IMR-90 (cell line): ENCODE data around the gene PCCA. TPM values are rescaled to one million over a fixed set of nuclear protein-coding genes. Genes with fewer than 3 reads are reported as not detected.

Experiments used
- ATAC-seq: fragments of 200-7000 bp; cut with Tn5 transposase; 2 replicates; pipeline ENCODE4 v1.9.1; 2020; ENCODE audit warnings: low read depth, mild to moderate bottlenecking, moderate library complexity
- BruUV-seq: library from RNA; stranded (reverse); fragments of 400-500 nt; replicated peaks from 2 replicates; lab custom pipeline; 2021; lab: Mats Ljungman, UMichigan
- CTCF ChIA-PET: fragments of 300-600 bp; formaldehyde crosslinking; extraction: SDS; loops from one replicate; lab custom pipeline; 2021; ENCODE audit warnings: antibody characterized with exemption; lab: Yijun Ruan, JAX
- POLR2A ChIA-PET: fragments of 300-600 bp; sonication (Branson Sonifier 250); formaldehyde crosslinking; loops from one replicate; lab custom pipeline; 2022; ENCODE audit warnings: antibody characterized with exemption; ENCODE audit not compliant: unreplicated experiment; lab: Charles Lee
- DNase-seq: peaks from one replicate; pipeline ENCODE4 v3.0.0; 2013
- H2AFZ ChIP-seq: replicated peaks from 2 replicates; pipeline ENCODE3; 2013; ENCODE audit warnings: low read length, mild to moderate bottlenecking; ENCODE audit not compliant: poor library complexity
- H2AK5ac ChIP-seq: 2 replicates; pipeline ENCODE4 v1.6.1; 2013; ENCODE audit warnings: low read depth, low read length, inconsistent platforms
- H2AK9ac ChIP-seq: replicated peaks from 2 replicates; pipeline ENCODE3; 2013; ENCODE audit warnings: mild to moderate bottlenecking, low read depth, low read length, moderate library complexity; ENCODE audit not compliant: poor library complexity
- H2BK120ac ChIP-seq: 2 replicates; pipeline ENCODE4 v1.6.1; 2013; ENCODE audit warnings: low read depth, low read length, inconsistent platforms
- H2BK15ac ChIP-seq: 3 replicates; pipeline ENCODE4 v1.6.1; 2013; ENCODE audit warnings: low read depth, low read length, inconsistent platforms
- H2BK20ac ChIP-seq: 2 replicates; pipeline ENCODE4 v1.6.1; 2013; ENCODE audit warnings: low read depth, mild to moderate bottlenecking, inconsistent platforms, low read length, moderate library complexity
- H2BK5ac ChIP-seq: 2 replicates; pipeline ENCODE4 v1.6.1; 2013; ENCODE audit warnings: mild to moderate bottlenecking, low read depth, low read length, inconsistent platforms; ENCODE audit not compliant: poor library complexity, severe bottlenecking
- H3K14ac ChIP-seq: replicated peaks from 2 replicates; pipeline ENCODE4 v1.6.1; 2013; ENCODE audit warnings: low read depth, low read length, inconsistent platforms
- H3K18ac ChIP-seq: 2 replicates; pipeline ENCODE4 v1.6.1; 2013; ENCODE audit warnings: low read depth, low read length, control low read depth
- H3K23ac ChIP-seq: 2 replicates; pipeline ENCODE4 v1.6.1; 2013; ENCODE audit warnings: low read depth, low read length, inconsistent platforms
- H3K27ac ChIP-seq: 2 replicates; pipeline ENCODE4 v1.5.1; 2013; ENCODE audit warnings: mild to moderate bottlenecking, control low read depth, low read length; ENCODE audit not compliant: insufficient read depth
- H3K27me3 ChIP-seq: 2 replicates; pipeline ENCODE4 v1.6.1; 2013; ENCODE audit warnings: low read length; ENCODE audit not compliant: control insufficient read depth, insufficient read depth
- H3K36me3 ChIP-seq: 2 replicates; pipeline ENCODE4 v1.6.1; 2013; ENCODE audit warnings: low read length, mixed read lengths; ENCODE audit not compliant: control insufficient read depth, insufficient read depth
- H3K4ac ChIP-seq: 2 replicates; pipeline ENCODE4 v1.6.1; 2013; ENCODE audit warnings: low read depth, low read length, inconsistent platforms
- H3K4me1 ChIP-seq: 2 replicates; pipeline ENCODE4 v1.6.1; 2013; ENCODE audit warnings: low read length, mixed read lengths; ENCODE audit not compliant: control insufficient read depth, insufficient read depth
- H3K4me2 ChIP-seq: 2 replicates; pipeline ENCODE4 v1.6.1; 2013; ENCODE audit warnings: low read depth, mild to moderate bottlenecking, control low read depth, low read length, moderate library complexity
- H3K4me3 ChIP-seq: 2 replicates; pipeline ENCODE4 v1.5.1; 2013; ENCODE audit warnings: low read depth, mild to moderate bottlenecking, control low read depth, low read length, moderate library complexity; ENCODE audit not compliant: insufficient read depth
- H3K56ac ChIP-seq: 2 replicates; pipeline ENCODE4 v1.6.1; 2013; ENCODE audit warnings: low read length, inconsistent platforms; ENCODE audit not compliant: insufficient read depth; ENCODE audit errors: extremely low read depth
- H3K79me1 ChIP-seq, 2 experiments: 2 replicates each; pipeline ENCODE4 v1.6.1; 2013; ENCODE audit warnings: low read length in 2 of 2, inconsistent platforms in 1 of 2, low read depth in 1 of 2
- H3K9ac ChIP-seq: 2 replicates; pipeline ENCODE4 v1.6.1; 2013; ENCODE audit warnings: low read depth, low read length, control low read depth
- H3K9me1 ChIP-seq: 2 replicates; pipeline ENCODE4 v1.6.1; 2013; ENCODE audit warnings: low read length, inconsistent platforms; ENCODE audit not compliant: insufficient read depth
- H3K9me3 ChIP-seq: 2 replicates; pipeline ENCODE4 v1.6.1; 2013; ENCODE audit warnings: low read length; ENCODE audit not compliant: control insufficient read depth, insufficient read depth
- H4K20me1 ChIP-seq: 2 replicates; pipeline ENCODE4 v1.6.1; 2013; ENCODE audit warnings: low read length, inconsistent platforms; ENCODE audit not compliant: insufficient read depth
- H4K5ac ChIP-seq: 2 replicates; pipeline ENCODE4 v1.6.1; 2013; ENCODE audit warnings: mild to moderate bottlenecking, low read depth, low read length, control low read depth
- H4K8ac ChIP-seq, 2 experiments: 2 replicates each; pipeline ENCODE4 v1.6.1; 2013; ENCODE audit warnings: low read depth in 2 of 2, low read length in 2 of 2, control low read depth in 1 of 2, inconsistent platforms in 1 of 2
- H4K91ac ChIP-seq: 2 replicates; pipeline ENCODE4 v1.6.1; 2013; ENCODE audit warnings: low read depth, low read length, inconsistent platforms; ENCODE audit not compliant: insufficient read depth
- BHLHE40 ChIP-seq: fragments of 150-350 bp; IDR thresholded peaks from 2 replicates; pipeline ENCODE4 v1.6.1; 2016; ENCODE audit warnings: mild to moderate bottlenecking, low read depth, low read length
- CEBPB ChIP-seq: IDR thresholded peaks from 2 replicates; pipeline ENCODE4 v1.6.1; 2012; ENCODE audit warnings: low read depth, low read length, improper control_type of control experiment
- CHD1 ChIP-seq: IDR thresholded peaks from 2 replicates; pipeline ENCODE4 v1.6.1; 2012; ENCODE audit warnings: low read depth, low read length, improper control_type of control experiment
- FOS ChIP-seq: fragments of 150-350 bp; IDR thresholded peaks from 2 replicates; pipeline ENCODE4 v1.6.1; 2016; ENCODE audit warnings: low read depth, low read length
- MAFK ChIP-seq: IDR thresholded peaks from 2 replicates; pipeline ENCODE4 v1.6.1; 2012; ENCODE audit warnings: low read depth, low read length, improper control_type of control experiment
- MAZ ChIP-seq: IDR thresholded peaks from 2 replicates; pipeline ENCODE4 v1.6.1; 2012; ENCODE audit warnings: low read depth, mild to moderate bottlenecking, low read length, improper control_type of control experiment, moderate library complexity, borderline replicate concordance
- MXI1 ChIP-seq: IDR thresholded peaks from 2 replicates; pipeline ENCODE4 v1.6.1; 2012; ENCODE audit warnings: low read depth, mild to moderate bottlenecking, low read length, moderate library complexity, borderline replicate concordance
- NFE2L2 ChIP-seq: fragments of 150-350 bp; IDR thresholded peaks from 2 replicates; pipeline ENCODE4 v1.6.1; 2016; ENCODE audit warnings: low read depth, mild to moderate bottlenecking, low read length
- POLR2A ChIP-seq: IDR thresholded peaks from 2 replicates; pipeline ENCODE4 v1.6.1; 2012; ENCODE audit warnings: mild to moderate bottlenecking, low read depth, low read length
- RAD21 ChIP-seq: IDR thresholded peaks from 2 replicates; pipeline ENCODE4 v1.6.1; 2012; ENCODE audit warnings: low read length, improper control_type of control experiment
- RCOR1 ChIP-seq: IDR thresholded peaks from 2 replicates; pipeline ENCODE4 v1.6.1; 2012; ENCODE audit warnings: mild to moderate bottlenecking, low read length, improper control_type of control experiment; ENCODE audit not compliant: insufficient replicate concordance
- RFX5 ChIP-seq: IDR thresholded peaks from 2 replicates; pipeline ENCODE4 v1.8.0; 2012; ENCODE audit warnings: low read depth, mild to moderate bottlenecking, low read length, moderate library complexity
- SMC3 ChIP-seq: fragments of 150-350 bp; IDR thresholded peaks from 2 replicates; pipeline ENCODE4 v1.6.1; 2016; ENCODE audit warnings: low read depth, mild to moderate bottlenecking, antibody characterized with exemption, low read length, moderate library complexity
- USF2 ChIP-seq: fragments of 150-350 bp; IDR thresholded peaks from 2 replicates; pipeline ENCODE4 v1.6.1; 2017; ENCODE audit warnings: mild to moderate bottlenecking, antibody characterized with exemption, low read length, low read depth
- WGBS, 2 experiments: methylation state at CpG; one replicate each; pipeline versions ENCODE4 v1.1.5 to v1.1.7; 2013; ENCODE audit warnings: missing lambda C conversion rate in 2 of 2; ENCODE audit not compliant: insufficient read length in 1 of 2; ENCODE audit errors: extremely low coverage in 2 of 2; 5-methylcytosine and 5-hydroxymethylcytosine counted together
- dilution Hi-C: fragments of 300-500 bp; cut with HindIII; formaldehyde crosslinking; loops from one replicate; pipeline ENCODE4 v1.14.3; 2018; ENCODE audit warnings: low sequenced_read_pairs; ENCODE audit not compliant: unreplicated experiment
- in situ Hi-C: fragments of 300-500 bp; cut with MboI; formaldehyde crosslinking; loops from 3 replicates; pipeline ENCODE4 v1.14.3; 2019; ENCODE audit warnings: low sequenced_read_pairs, inconsistent platforms, mixed read lengths
- intact Hi-C: fragments of 100-400 bp; cut with micrococcal nuclease; formaldehyde crosslinking; loops from 2 replicates; pipeline ENCODE4 v1.10.0; 2022
- polyA plus RNA-seq, 3 experiments: library from polyadenylated mRNA; depleted of rRNA; stranded (reverse); fragments of >200 nt; gene quantifications; 2 replicates each; pipeline ENCODE4 v1.2.3, GENCODE V29; 2012; ENCODE audit warnings: low replicate concordance in 1 of 3
- total RNA-seq: library from RNA; depleted of rRNA; stranded (reverse); fragments of >200 nt; gene quantifications from 2 replicates; pipeline ENCODE4 v1.2.3, GENCODE V29; 2012
- TF ChIP-seq, protein P1 (sequence below): conservative IDR thresholded peaks from 2 replicates; pipeline ENCODE4 v1.5.1; 2012; ENCODE audit warnings: mild to moderate bottlenecking, low read depth, low read length, improper control_type of control experiment
- TF ChIP-seq, protein P2 (sequence below): fragments of 150-350 bp; IDR thresholded peaks from 2 replicates; pipeline ENCODE4 v1.6.1; 2016; ENCODE audit warnings: low read depth, mild to moderate bottlenecking, low read length, moderate library complexity, borderline replicate concordance

The PCCA gene
- total and polyA plus RNA-seq, 2 of the 4 experiments (the other 2 are of a cell fraction), result 7.6 to 24.0 TPM

GRCh38 chr13:100534147-100534843 is 445.4 kb downstream of the PCCA start:
- H3K36me3 ChIP-seq, result no peaks in the 10 kb centered on the region; the same call in none of the 2 replicates
- no peaks in the 10 kb centered on the region for H3K9me3 ChIP-seq
- no peak overlapping the region for H4K5ac ChIP-seq
- in situ Hi-C loops, result loop anchor here (10.0 kb wide), 1 partner anchor 619 kb away; no protein-coding TSS in a partner anchor
- DNase-seq (no peak), ATAC-seq (no peak)
- no peak overlapping the region for H3K27ac ChIP-seq
- BruUV-seq, result no TSS peak
- no peak overlapping the region for H4K8ac ChIP-seq
- POLR2A ChIA-PET, result no interaction called here
- no peak overlapping the region for H2BK20ac ChIP-seq
- no peak overlapping the region for H2AFZ ChIP-seq
- H4K20me1 ChIP-seq, result no peaks in the 10 kb centered on the region
- no peak overlapping the region for H4K91ac ChIP-seq
- CTCF ChIA-PET, result no interaction called here
- H3K79me1 ChIP-seq, result no peaks in the 10 kb centered on the region
- dilution Hi-C loops, result no loop called here
- no peak overlapping the region for H3K4ac ChIP-seq
- H2BK5ac ChIP-seq, result no peak overlapping the region
- H3K9ac ChIP-seq, result no peak overlapping the region
- no peak overlapping the region for H2AK5ac ChIP-seq
- TF ChIP-seq POLR2A, result no peak
- no peak for TF ChIP-seq MAZ
- no peak for TF ChIP-seq SMC3
- TF ChIP-seq, protein P1, sequence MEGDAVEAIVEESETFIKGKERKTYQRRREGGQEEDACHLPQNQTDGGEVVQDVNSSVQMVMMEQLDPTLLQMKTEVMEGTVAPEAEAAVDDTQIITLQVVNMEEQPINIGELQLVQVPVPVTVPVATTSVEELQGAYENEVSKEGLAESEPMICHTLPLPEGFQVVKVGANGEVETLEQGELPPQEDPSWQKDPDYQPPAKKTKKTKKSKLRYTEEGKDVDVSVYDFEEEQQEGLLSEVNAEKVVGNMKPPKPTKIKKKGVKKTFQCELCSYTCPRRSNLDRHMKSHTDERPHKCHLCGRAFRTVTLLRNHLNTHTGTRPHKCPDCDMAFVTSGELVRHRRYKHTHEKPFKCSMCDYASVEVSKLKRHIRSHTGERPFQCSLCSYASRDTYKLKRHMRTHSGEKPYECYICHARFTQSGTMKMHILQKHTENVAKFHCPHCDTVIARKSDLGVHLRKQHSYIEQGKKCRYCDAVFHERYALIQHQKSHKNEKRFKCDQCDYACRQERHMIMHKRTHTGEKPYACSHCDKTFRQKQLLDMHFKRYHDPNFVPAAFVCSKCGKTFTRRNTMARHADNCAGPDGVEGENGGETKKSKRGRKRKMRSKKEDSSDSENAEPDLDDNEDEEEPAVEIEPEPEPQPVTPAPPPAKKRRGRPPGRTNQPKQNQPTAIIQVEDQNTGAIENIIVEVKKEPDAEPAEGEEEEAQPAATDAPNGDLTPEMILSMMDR, result no peak
- TF ChIP-seq MAFK, result no peak
- no peak for TF ChIP-seq NFE2L2
- no peak for TF ChIP-seq RFX5
- TF ChIP-seq RCOR1, result no peak
- no peak for TF ChIP-seq CHD1
- TF ChIP-seq BHLHE40, result no peak
- TF ChIP-seq MXI1, result no peak
- no peak for TF ChIP-seq RAD21
- TF ChIP-seq, protein P2, sequence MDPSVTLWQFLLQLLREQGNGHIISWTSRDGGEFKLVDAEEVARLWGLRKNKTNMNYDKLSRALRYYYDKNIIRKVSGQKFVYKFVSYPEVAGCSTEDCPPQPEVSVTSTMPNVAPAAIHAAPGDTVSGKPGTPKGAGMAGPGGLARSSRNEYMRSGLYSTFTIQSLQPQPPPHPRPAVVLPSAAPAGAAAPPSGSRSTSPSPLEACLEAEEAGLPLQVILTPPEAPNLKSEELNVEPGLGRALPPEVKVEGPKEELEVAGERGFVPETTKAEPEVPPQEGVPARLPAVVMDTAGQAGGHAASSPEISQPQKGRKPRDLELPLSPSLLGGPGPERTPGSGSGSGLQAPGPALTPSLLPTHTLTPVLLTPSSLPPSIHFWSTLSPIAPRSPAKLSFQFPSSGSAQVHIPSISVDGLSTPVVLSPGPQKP, result no peak
- no peak for TF ChIP-seq FOS
- no peak for TF ChIP-seq CEBPB
- no peak for TF ChIP-seq USF2
- H3K4me1 ChIP-seq, result peaks cover 2% of the 10 kb centered on the region
- WGBS, 2 experiments, result 96% methylated on average over 7 of the region's 13 CpGs; no CpG with 5 or more reads in 1 of the 2 experiments
- no peak overlapping the region for H3K56ac ChIP-seq
- no peak overlapping the region for H2AK9ac ChIP-seq
- H3K23ac ChIP-seq, result no peak overlapping the region
- no peak overlapping the region for H2BK15ac ChIP-seq
- H3K18ac ChIP-seq, result no peak overlapping the region
- H3K27me3 ChIP-seq, result no peaks in the 10 kb centered on the region
- H3K4me3 ChIP-seq, result no peak overlapping the region
- H3K4me2 ChIP-seq, result no peak overlapping the region
- no peaks in the 10 kb centered on the region; the same call in 1 of the 2 replicates for H3K9me1 ChIP-seq
- no peak overlapping the region for H2BK120ac ChIP-seq
- H3K14ac ChIP-seq, result no peak overlapping the region
- intact Hi-C loops, result no loop called here
